B cell (primary cell): ENCODE measurements around the gene MYO9B. TPM values are rescaled to one million over a fixed set of nuclear protein-coding genes. Genes with fewer than 3 reads are reported as not detected.
A peak's percentile ranks its signal among the peaks of the same experiment; 100 is the strongest.

Experiments used
- ATAC-seq: fragments of 200-7000 bp; cut with Tn5 transposase; one replicate; pipeline ENCODE4 v1.10.0; 2021; ENCODE audit warnings: low read depth, mild to moderate bottlenecking, moderate number of reproducible peaks, moderate library complexity
- CTCF ChIA-PET: fragments of 350-600 bp; sonication (Branson Sonifier 250); formaldehyde crosslinking; loops from one replicate; lab custom pipeline; 2021; ENCODE audit warnings: antibody characterized with exemption, inconsistent platforms; lab: Charles Lee
- POLR2A ChIA-PET: fragments of 350-600 bp; sonication (Branson Sonifier 250); formaldehyde crosslinking; loops from one replicate; lab custom pipeline; 2021; ENCODE audit warnings: antibody characterized with exemption; lab: Charles Lee
- DNase-seq: peaks from one replicate; pipeline ENCODE4 v3.0.0; 2013
- H2AFZ ChIP-seq: 2 replicates; pipeline ENCODE4 v1.6.1; 2012; ENCODE audit warnings: mild to moderate bottlenecking, low read depth, low read length; ENCODE audit not compliant: insufficient read depth, poor library complexity, severe bottlenecking
- H3K27ac ChIP-seq, 2 donors: 1 replicate in 1 of 2; 2 replicates in 1 of 2; pipeline ENCODE4 v1.5.1; 2012 to 2013; ENCODE audit warnings: low read length in 2 of 2, mild to moderate bottlenecking in 2 of 2, moderate library complexity in 1 of 2
- H3K27me3 ChIP-seq, 4 experiments: fragments of 200-600 bp in 1 of 4; sonication (generic) in 1 of 4; replicated peaks in 1 of 4; 1 replicate in 2 of 4; 2 replicates in 2 of 4; pipeline versions ENCODE4 v1.6.1 to v1.7.0; 2013 to 2016; ENCODE audit warnings: low read length in 3 of 4, mild to moderate bottlenecking in 2 of 4, mixed read lengths in 1 of 4, moderate library complexity in 1 of 4; ENCODE audit not compliant: insufficient read depth in 4 of 4, control insufficient read depth in 3 of 4; ENCODE audit errors: control extremely low read depth in 1 of 4
- H3K36me3 ChIP-seq, 2 experiments: replicated peaks in 1 of 2; 1 replicate in 1 of 2; 2 replicates in 1 of 2; pipeline versions ENCODE4 v1.6.1 to v1.7.1; 2013; ENCODE audit warnings: low read length in 1 of 2; ENCODE audit not compliant: insufficient read depth in 2 of 2, control insufficient read depth in 1 of 2; ENCODE audit errors: control extremely low read depth in 1 of 2, extremely low read depth in 1 of 2
- H3K4me1 ChIP-seq, 2 donors: fragments of 200-600 bp in 1 of 2; sonication (generic) in 1 of 2; 1 replicate in 1 of 2; 2 replicates in 1 of 2; pipeline versions ENCODE4 v1.5.1 to v1.6.1; 2013 to 2017; ENCODE audit warnings: low read length in 2 of 2; ENCODE audit not compliant: control insufficient read depth in 2 of 2, insufficient read depth in 2 of 2
- H3K4me2 ChIP-seq: replicated peaks from 2 replicates; pipeline ENCODE3; 2012; ENCODE audit warnings: mild to moderate bottlenecking, low read depth, low read length; ENCODE audit not compliant: poor library complexity, severe bottlenecking
- H3K4me3 ChIP-seq, 5 experiments: fragments of 200-600 bp in 1 of 5; sonication (generic) in 1 of 5; 1 replicate in 3 of 5; 2 replicates in 2 of 5; pipeline versions ENCODE4 v1.5.1 to v1.7.0; 2011 to 2016; ENCODE audit warnings: low read length in 4 of 5, mild to moderate bottlenecking in 4 of 5, low read depth in 2 of 5, control low read depth in 1 of 5, moderate library complexity in 1 of 5; ENCODE audit not compliant: insufficient read depth in 1 of 5; ENCODE audit errors: control extremely low read depth in 1 of 5, extremely low read depth in 1 of 5
- H3K79me2 ChIP-seq: fragments of 200-600 bp; sonication (generic); one replicate; pipeline ENCODE4 v1.6.0; 2016; ENCODE audit warnings: low read length; ENCODE audit not compliant: control insufficient read depth, insufficient read depth
- H3K9ac ChIP-seq: fragments of 200-600 bp; sonication (generic); 2 replicates; pipeline ENCODE4 v1.6.1; 2017; ENCODE audit warnings: mild to moderate bottlenecking, low read length, moderate library complexity
- H3K9me3 ChIP-seq, 3 donors: one replicate each; pipeline versions ENCODE4 v1.6.1 to v1.7.1; 2013; ENCODE audit warnings: low read length in 2 of 3; ENCODE audit not compliant: control insufficient read depth in 2 of 3, insufficient read depth in 1 of 3; ENCODE audit errors: control extremely low read depth in 1 of 3
- H4K20me1 ChIP-seq: 2 replicates; pipeline ENCODE4 v1.6.0; 2012; ENCODE audit warnings: mild to moderate bottlenecking, low read length; ENCODE audit not compliant: insufficient read depth, control insufficient read depth, poor library complexity, severe bottlenecking
- H3K27ac Mint-ChIP-seq: one replicate; pipeline ENCODE4 v1.8.0; 2021; ENCODE audit warnings: mixed read lengths
- H3K27me3 Mint-ChIP-seq: one replicate; pipeline ENCODE4 v1.8.0; 2021; ENCODE audit warnings: mixed read lengths
- H3K4me1 Mint-ChIP-seq: one replicate; pipeline ENCODE4 v1.8.0; 2021; ENCODE audit warnings: mixed read lengths
- H3K4me3 Mint-ChIP-seq: one replicate; pipeline ENCODE4 v1.8.0; 2021; ENCODE audit warnings: mixed read lengths
- H3K9me3 Mint-ChIP-seq: one replicate; pipeline ENCODE4 v1.8.0; 2022; ENCODE audit warnings: mixed read lengths; ENCODE audit not compliant: insufficient read depth
- EZH2 ChIP-seq: IDR thresholded peaks from 2 replicates; pipeline ENCODE4 v1.6.1; 2012; ENCODE audit warnings: borderline replicate concordance, low read depth, mild to moderate bottlenecking, moderate library complexity, low read length; ENCODE audit not compliant: insufficient read depth, poor library complexity, severe bottlenecking
- WGBS: methylation state at CpG from one replicate; pipeline ENCODE4 v1.1.5; 2013; ENCODE audit warnings: missing lambda C conversion rate; ENCODE audit not compliant: insufficient coverage; 5-methylcytosine and 5-hydroxymethylcytosine counted together
- intact Hi-C: fragments of 100-400 bp; cut with micrococcal nuclease; formaldehyde crosslinking; loops from one replicate; pipeline ENCODE4 v1.10.0; 2022
- polyA plus RNA-seq: library from polyadenylated mRNA; depleted of rRNA; stranded (reverse); fragments of >200 nt; gene quantifications from 2 replicates; pipeline ENCODE4 v1.2.3, GENCODE V29; 2012
- total RNA-seq, 2 donors: library from RNA; stranded (reverse); fragments of 120-200 nt in 1 of 2; gene quantifications; 1 replicate in 1 of 2; 2 replicates in 1 of 2; pipeline versions ENCODE4 v1.2.3 to v1.2.4, GENCODE V29; 2013 to 2022
- TF ChIP-seq, protein P1 (sequence below): fragments of 200-600 bp; IDR thresholded peaks from one replicate; pipeline ENCODE4 v1.8.0; 2022; ENCODE audit warnings: antibody characterized with exemption, mild to moderate bottlenecking

The MYO9B gene
- total and polyA plus RNA-seq, 2 donors (not counting 1 experiment from before 2014, with no cell fraction given) = 256 to 273 TPM

DNA sequence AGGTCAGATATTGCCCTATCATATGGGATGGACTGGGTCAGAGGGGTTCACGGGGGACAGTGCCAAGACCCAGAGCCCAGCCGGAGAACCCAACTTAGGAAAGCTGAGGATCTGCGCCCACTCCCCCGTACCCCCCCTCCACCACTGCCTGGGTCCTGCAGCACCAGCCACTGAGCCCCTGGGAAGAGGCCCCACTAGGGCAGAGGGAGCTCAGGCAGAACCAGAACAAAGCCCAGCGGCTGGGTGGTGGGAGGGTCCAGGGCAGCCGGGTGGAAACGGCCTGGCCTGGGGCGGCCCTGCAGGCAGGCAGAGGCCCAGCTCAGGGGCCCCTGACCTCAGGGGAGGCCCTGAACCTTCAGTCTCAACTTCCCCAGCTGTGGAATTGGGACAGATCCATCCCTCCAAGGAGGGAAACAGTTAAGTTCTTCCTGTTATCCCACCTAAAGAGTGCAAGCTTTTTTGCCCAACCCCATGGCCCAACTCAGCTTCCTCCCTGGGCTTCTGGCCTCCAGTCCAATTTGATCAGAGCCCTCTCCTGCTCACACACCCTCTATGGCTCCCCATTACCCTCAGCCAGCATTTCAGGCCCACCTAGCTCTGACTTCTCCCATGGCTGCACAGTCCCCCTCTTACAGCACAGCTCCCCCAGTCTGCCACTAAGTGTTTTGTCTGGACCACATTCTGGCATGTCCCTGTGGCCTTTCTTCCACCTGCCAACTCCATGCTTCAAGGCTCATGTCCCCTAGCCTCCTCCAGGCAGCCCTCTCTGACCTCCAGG, 167.0 kb downstream of the MYO9B start:
- TF ChIP-seq, protein P1, sequence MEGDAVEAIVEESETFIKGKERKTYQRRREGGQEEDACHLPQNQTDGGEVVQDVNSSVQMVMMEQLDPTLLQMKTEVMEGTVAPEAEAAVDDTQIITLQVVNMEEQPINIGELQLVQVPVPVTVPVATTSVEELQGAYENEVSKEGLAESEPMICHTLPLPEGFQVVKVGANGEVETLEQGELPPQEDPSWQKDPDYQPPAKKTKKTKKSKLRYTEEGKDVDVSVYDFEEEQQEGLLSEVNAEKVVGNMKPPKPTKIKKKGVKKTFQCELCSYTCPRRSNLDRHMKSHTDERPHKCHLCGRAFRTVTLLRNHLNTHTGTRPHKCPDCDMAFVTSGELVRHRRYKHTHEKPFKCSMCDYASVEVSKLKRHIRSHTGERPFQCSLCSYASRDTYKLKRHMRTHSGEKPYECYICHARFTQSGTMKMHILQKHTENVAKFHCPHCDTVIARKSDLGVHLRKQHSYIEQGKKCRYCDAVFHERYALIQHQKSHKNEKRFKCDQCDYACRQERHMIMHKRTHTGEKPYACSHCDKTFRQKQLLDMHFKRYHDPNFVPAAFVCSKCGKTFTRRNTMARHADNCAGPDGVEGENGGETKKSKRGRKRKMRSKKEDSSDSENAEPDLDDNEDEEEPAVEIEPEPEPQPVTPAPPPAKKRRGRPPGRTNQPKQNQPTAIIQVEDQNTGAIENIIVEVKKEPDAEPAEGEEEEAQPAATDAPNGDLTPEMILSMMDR = no peak
- no peak for TF ChIP-seq EZH2
- CTCF ChIA-PET = interaction anchor here (0.6 to 1.1 kb wide), 6 partner anchors 19 to 175 kb away, joined by 3 to 6 read pairs (median 4); partner anchors contain the start of genes BABAM1 and USE1
- H3K27ac ChIP-seq = peak overlapping the region in 1 of 2 donors; percentile 2

More for the DNA sequence above, 167.0 kb downstream of the MYO9B start:
- Histone ChIP-seq H3K4me1 (peaks cover 5 to 29% of the 10 kb centered on the region in 2 donors), H3K9me3 (peaks cover 0 to 2% (median 0%) of the 10 kb centered on the region in 3 donors), H2AFZ (no peak overlapping the region), H3K36me3 (no peaks in the 10 kb centered on the region), H4K20me1 (no peaks in the 10 kb centered on the region), H3K79me2 (no peaks in the 10 kb centered on the region), H3K4me2 (no peak overlapping the region), H3K9ac (no peak overlapping the region), H3K4me3 (no peak overlapping the region), H3K27me3 (no peaks in the 10 kb centered on the region)
- Mint-ChIP-seq H3K27me3 (no peaks in the 10 kb centered on the region), H3K4me3 (peak overlapping the region; percentile 14), H3K27ac (peak overlapping the region; percentile 67), H3K4me1 (peaks cover 25% of the 10 kb centered on the region), H3K9me3 (no peaks in the 10 kb centered on the region)
- POLR2A ChIA-PET = interaction anchor here (0.6 to 3.1 kb wide), 3 partner anchors 16 to 27 kb away, joined by 4 to 13 read pairs (median 6); partner anchors contain the start of genes OCEL1 and USE1
- 18% methylated on average over 4 of the region's 8 CpGs for WGBS
- intact Hi-C loops = no loop called here
- ATAC-seq (no peak), DNase-seq (peak; percentile 23)
